Measurements from ENCODE around the gene TSFM. TPM values are rescaled to one million over a fixed set of nuclear protein-coding genes. Genes with fewer than 3 reads are reported as not detected.
A peak's percentile ranks its signal among the peaks of the same experiment; 100 is the strongest.

The TSFM gene
- total RNA-seq, 1 experiment from 2014 or later, result 53.2 TPM

- Histone ChIP-seq H3K27me3 (ENCODE audit: insufficient read depth, low read length) (no peaks in the 10 kb centered on the region), H3K79me2 (ENCODE audit: insufficient read depth, low read length) (peaks cover 3% of the 10 kb centered on the region), H3K9me3 (ENCODE audit: control insufficient read depth in 1 of 2, insufficient read depth in 1 of 2, low read depth in 1 of 2, low read length in 2 of 2) (no peaks in the 10 kb centered on the region), H3K4me1 (ENCODE audit: control insufficient read depth in 1 of 2, insufficient read depth in 2 of 2, low read length in 2 of 2) (no peaks in the 10 kb centered on the region; a peak in 1 of 4 replicates), H3K4me3 (replicated peaks in 1 of 2; ENCODE audit: low read depth in 1 of 2, low read length in 2 of 2) (no peak overlapping the region), H3K27ac (ENCODE audit: low read depth, low read length) (no peak overlapping the region), H3K9ac (ENCODE audit: low read length) (no peak overlapping the region), H3K4me2 (ENCODE audit: low read length) (no peak overlapping the region), H3K9me2 (ENCODE audit: insufficient read depth) (no peaks in the 10 kb centered on the region), H4K20me1 (ENCODE audit: insufficient read depth) (no peaks in the 10 kb centered on the region), H2AFZ (ENCODE audit: low read depth, low read length, poor library complexity, severe bottlenecking) (no peak overlapping the region), H3K36me3 (ENCODE audit: control insufficient read depth in 1 of 2, insufficient read depth in 2 of 2, low read length in 2 of 2) (peaks cover 34 to 45% of the 10 kb centered on the region in 2 experiments)
- ChIA-PET CTCF (no interaction called here), POLR2A (no interaction called here), RAD21 (ENCODE audit: low non-redundant PET in 1 of 2, low total read pairs in 2 of 2, uncharacterized antibody in 2 of 2, unreplicated experiment in 2 of 2) (no interaction called here)
- intact Hi-C loops (cut with micrococcal nuclease), result no loop called here
- no peak for TF ChIP-seq ZNF274 (IDR thresholded peaks at IDR 0.05; ENCODE audit: low read depth, low read length)
- no peak for TF ChIP-seq POLR2AphosphoS5 (IDR thresholded peaks at IDR 0.05; ENCODE audit: low read depth, low read length)
- TF ChIP-seq, protein P1, sequence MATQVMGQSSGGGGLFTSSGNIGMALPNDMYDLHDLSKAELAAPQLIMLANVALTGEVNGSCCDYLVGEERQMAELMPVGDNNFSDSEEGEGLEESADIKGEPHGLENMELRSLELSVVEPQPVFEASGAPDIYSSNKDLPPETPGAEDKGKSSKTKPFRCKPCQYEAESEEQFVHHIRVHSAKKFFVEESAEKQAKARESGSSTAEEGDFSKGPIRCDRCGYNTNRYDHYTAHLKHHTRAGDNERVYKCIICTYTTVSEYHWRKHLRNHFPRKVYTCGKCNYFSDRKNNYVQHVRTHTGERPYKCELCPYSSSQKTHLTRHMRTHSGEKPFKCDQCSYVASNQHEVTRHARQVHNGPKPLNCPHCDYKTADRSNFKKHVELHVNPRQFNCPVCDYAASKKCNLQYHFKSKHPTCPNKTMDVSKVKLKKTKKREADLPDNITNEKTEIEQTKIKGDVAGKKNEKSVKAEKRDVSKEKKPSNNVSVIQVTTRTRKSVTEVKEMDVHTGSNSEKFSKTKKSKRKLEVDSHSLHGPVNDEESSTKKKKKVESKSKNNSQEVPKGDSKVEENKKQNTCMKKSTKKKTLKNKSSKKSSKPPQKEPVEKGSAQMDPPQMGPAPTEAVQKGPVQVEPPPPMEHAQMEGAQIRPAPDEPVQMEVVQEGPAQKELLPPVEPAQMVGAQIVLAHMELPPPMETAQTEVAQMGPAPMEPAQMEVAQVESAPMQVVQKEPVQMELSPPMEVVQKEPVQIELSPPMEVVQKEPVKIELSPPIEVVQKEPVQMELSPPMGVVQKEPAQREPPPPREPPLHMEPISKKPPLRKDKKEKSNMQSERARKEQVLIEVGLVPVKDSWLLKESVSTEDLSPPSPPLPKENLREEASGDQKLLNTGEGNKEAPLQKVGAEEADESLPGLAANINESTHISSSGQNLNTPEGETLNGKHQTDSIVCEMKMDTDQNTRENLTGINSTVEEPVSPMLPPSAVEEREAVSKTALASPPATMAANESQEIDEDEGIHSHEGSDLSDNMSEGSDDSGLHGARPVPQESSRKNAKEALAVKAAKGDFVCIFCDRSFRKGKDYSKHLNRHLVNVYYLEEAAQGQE (IDR thresholded peaks at IDR 0.05; ENCODE audit: low read depth), result no peak
- TF ChIP-seq, protein P2, sequence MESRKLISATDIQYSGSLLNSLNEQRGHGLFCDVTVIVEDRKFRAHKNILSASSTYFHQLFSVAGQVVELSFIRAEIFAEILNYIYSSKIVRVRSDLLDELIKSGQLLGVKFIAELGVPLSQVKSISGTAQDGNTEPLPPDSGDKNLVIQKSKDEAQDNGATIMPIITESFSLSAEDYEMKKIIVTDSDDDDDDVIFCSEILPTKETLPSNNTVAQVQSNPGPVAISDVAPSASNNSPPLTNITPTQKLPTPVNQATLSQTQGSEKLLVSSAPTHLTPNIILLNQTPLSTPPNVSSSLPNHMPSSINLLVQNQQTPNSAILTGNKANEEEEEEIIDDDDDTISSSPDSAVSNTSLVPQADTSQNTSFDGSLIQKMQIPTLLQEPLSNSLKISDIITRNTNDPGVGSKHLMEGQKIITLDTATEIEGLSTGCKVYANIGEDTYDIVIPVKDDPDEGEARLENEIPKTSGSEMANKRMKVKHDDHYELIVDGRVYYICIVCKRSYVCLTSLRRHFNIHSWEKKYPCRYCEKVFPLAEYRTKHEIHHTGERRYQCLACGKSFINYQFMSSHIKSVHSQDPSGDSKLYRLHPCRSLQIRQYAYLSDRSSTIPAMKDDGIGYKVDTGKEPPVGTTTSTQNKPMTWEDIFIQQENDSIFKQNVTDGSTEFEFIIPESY (IDR thresholded peaks at IDR 0.05; ENCODE audit: extremely low read depth, insufficient replicate concordance, low read length), result no peak
- TF ChIP-seq EZH2phosphoT487 (IDR thresholded peaks at IDR 0.05; ENCODE audit: borderline replicate concordance), result no peak
- no peak for TF ChIP-seq CEBPB (IDR thresholded peaks at IDR 0.05; ENCODE audit: low read depth)
- no peak for TF ChIP-seq RAD21 (IDR thresholded peaks at IDR 0.05; ENCODE audit: low read depth)
- no peak for TF ChIP-seq SP1 (IDR thresholded peaks at IDR 0.05; ENCODE audit: low read depth)
- no peak for TF ChIP-seq SIN3A (IDR thresholded peaks at IDR 0.05; ENCODE audit: low read depth)
- no peak for TF ChIP-seq SRF (IDR thresholded peaks at IDR 0.05; ENCODE audit: low read depth)
- no peak for TF ChIP-seq EZH2 (IDR thresholded peaks at IDR 0.05)
- no peak for TF ChIP-seq MAX (IDR thresholded peaks at IDR 0.05)
- TF ChIP-seq CTCF (IDR thresholded peaks at IDR 0.05 in 2 of 3, conservative IDR thresholded peaks at IDR 0.05 in 1 of 3; ENCODE audit: borderline replicate concordance in 1 of 3, insufficient read depth in 1 of 3, low read depth in 2 of 3, low read length in 2 of 3), result no peak
- TF ChIP-seq FOSL1 (IDR thresholded peaks at IDR 0.05; ENCODE audit: low read depth), result no peak
- no peak for TF ChIP-seq ELF1 (IDR thresholded peaks at IDR 0.05; ENCODE audit: borderline replicate concordance, low read depth)
- TF ChIP-seq YY1 (IDR thresholded peaks at IDR 0.05; ENCODE audit: extremely low read depth, insufficient replicate concordance, low read depth, low read length), result no peak
- DNase-seq (ENCODE audit: low read depth, low spot score) (no peak), ATAC-seq (no peak)
- BruUV-seq (replicated peaks), result TSS peak; percentile 24
Measured at GRCh38 chr12:57823908-57824640, 41.5 kb downstream of the TSFM start.
